ENCODE data around the gene OR6C6. TPM values are rescaled to one million over a fixed set of nuclear protein-coding genes. Genes with fewer than 3 reads are reported as not detected.

Gene OR6C6
- polyA plus RNA-seq, 1 of the 3 experiments (the other 2 are of a cell fraction), result not detected

DNA sequence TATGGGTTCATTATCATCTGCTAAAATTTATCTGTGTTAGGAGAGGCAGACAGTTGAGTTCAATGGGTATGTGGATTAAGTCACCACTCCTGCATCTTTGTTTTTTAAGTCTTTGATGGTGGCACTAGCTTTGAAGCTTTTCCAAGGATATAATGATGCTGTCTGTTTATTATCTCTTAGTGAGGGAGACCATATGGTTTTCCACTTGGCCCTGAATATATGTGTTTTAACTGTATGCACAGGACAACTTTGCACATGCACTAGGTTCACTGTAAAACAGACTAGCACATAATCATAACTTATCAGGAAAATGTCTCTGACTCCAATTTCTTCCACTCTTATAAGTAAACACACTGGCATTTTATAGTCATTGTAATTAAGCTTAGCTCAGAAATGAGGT is 43.1 kb downstream of the OR6C6 start:
- H3K79me2 ChIP-seq (ENCODE audit: insufficient read depth), result no peaks in the 10 kb centered on the region
- no peaks in the 10 kb centered on the region for H3K36me3 ChIP-seq (replicated peaks in 1 of 2; ENCODE audit: control insufficient read depth in 1 of 2, insufficient read depth in 2 of 2, low read length in 1 of 2)
- H2AFZ ChIP-seq (ENCODE audit: low read depth), result no peak overlapping the region
- no peaks in the 10 kb centered on the region for H3K27me3 ChIP-seq (ENCODE audit: insufficient read depth)
- TF ChIP-seq GABPA (IDR thresholded peaks at IDR 0.05; ENCODE audit: low read depth) (no peak), MXI1 (IDR thresholded peaks at IDR 0.05; ENCODE audit: low read depth, low read length) (no peak), RXRA (IDR thresholded peaks at IDR 0.05; ENCODE audit: borderline replicate concordance, low read depth) (no peak), RAD21 (IDR thresholded peaks at IDR 0.05; ENCODE audit: low read length) (no peak), EP300 (IDR thresholded peaks at IDR 0.05; ENCODE audit: borderline replicate concordance in 1 of 2, low read depth in 1 of 2, low read length in 1 of 2) (no peak), CHD2 (IDR thresholded peaks at IDR 0.05; ENCODE audit: low read length, partially characterized antibody) (no peak), NRF1 (IDR thresholded peaks at IDR 0.05; ENCODE audit: low read depth, low read length) (no peak), POLR2AphosphoS5 (IDR thresholded peaks at IDR 0.05; ENCODE audit: low read depth, low read length) (no peak), JUND (IDR thresholded peaks at IDR 0.05) (no peak), TCF12 (IDR thresholded peaks at IDR 0.05) (no peak), ELF1 (IDR thresholded peaks at IDR 0.05) (no peak), GATA2 (CRISPR knock-in tag; IDR thresholded peaks at IDR 0.05) (no peak)
- TF ChIP-seq, protein P1, sequence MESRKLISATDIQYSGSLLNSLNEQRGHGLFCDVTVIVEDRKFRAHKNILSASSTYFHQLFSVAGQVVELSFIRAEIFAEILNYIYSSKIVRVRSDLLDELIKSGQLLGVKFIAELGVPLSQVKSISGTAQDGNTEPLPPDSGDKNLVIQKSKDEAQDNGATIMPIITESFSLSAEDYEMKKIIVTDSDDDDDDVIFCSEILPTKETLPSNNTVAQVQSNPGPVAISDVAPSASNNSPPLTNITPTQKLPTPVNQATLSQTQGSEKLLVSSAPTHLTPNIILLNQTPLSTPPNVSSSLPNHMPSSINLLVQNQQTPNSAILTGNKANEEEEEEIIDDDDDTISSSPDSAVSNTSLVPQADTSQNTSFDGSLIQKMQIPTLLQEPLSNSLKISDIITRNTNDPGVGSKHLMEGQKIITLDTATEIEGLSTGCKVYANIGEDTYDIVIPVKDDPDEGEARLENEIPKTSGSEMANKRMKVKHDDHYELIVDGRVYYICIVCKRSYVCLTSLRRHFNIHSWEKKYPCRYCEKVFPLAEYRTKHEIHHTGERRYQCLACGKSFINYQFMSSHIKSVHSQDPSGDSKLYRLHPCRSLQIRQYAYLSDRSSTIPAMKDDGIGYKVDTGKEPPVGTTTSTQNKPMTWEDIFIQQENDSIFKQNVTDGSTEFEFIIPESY (IDR thresholded peaks at IDR 0.05; ENCODE audit: borderline replicate concordance, low read depth), result no peak
- TF ChIP-seq, protein P2, sequence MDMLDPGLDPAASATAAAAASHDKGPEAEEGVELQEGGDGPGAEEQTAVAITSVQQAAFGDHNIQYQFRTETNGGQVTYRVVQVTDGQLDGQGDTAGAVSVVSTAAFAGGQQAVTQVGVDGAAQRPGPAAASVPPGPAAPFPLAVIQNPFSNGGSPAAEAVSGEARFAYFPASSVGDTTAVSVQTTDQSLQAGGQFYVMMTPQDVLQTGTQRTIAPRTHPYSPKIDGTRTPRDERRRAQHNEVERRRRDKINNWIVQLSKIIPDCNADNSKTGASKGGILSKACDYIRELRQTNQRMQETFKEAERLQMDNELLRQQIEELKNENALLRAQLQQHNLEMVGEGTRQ (IDR thresholded peaks at IDR 0.05; ENCODE audit: borderline replicate concordance, low read depth, low read length), result no peak
- TF ChIP-seq, protein P3, sequence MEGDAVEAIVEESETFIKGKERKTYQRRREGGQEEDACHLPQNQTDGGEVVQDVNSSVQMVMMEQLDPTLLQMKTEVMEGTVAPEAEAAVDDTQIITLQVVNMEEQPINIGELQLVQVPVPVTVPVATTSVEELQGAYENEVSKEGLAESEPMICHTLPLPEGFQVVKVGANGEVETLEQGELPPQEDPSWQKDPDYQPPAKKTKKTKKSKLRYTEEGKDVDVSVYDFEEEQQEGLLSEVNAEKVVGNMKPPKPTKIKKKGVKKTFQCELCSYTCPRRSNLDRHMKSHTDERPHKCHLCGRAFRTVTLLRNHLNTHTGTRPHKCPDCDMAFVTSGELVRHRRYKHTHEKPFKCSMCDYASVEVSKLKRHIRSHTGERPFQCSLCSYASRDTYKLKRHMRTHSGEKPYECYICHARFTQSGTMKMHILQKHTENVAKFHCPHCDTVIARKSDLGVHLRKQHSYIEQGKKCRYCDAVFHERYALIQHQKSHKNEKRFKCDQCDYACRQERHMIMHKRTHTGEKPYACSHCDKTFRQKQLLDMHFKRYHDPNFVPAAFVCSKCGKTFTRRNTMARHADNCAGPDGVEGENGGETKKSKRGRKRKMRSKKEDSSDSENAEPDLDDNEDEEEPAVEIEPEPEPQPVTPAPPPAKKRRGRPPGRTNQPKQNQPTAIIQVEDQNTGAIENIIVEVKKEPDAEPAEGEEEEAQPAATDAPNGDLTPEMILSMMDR (IDR thresholded peaks at IDR 0.05), result no peak
- TF ChIP-seq, protein P4, sequence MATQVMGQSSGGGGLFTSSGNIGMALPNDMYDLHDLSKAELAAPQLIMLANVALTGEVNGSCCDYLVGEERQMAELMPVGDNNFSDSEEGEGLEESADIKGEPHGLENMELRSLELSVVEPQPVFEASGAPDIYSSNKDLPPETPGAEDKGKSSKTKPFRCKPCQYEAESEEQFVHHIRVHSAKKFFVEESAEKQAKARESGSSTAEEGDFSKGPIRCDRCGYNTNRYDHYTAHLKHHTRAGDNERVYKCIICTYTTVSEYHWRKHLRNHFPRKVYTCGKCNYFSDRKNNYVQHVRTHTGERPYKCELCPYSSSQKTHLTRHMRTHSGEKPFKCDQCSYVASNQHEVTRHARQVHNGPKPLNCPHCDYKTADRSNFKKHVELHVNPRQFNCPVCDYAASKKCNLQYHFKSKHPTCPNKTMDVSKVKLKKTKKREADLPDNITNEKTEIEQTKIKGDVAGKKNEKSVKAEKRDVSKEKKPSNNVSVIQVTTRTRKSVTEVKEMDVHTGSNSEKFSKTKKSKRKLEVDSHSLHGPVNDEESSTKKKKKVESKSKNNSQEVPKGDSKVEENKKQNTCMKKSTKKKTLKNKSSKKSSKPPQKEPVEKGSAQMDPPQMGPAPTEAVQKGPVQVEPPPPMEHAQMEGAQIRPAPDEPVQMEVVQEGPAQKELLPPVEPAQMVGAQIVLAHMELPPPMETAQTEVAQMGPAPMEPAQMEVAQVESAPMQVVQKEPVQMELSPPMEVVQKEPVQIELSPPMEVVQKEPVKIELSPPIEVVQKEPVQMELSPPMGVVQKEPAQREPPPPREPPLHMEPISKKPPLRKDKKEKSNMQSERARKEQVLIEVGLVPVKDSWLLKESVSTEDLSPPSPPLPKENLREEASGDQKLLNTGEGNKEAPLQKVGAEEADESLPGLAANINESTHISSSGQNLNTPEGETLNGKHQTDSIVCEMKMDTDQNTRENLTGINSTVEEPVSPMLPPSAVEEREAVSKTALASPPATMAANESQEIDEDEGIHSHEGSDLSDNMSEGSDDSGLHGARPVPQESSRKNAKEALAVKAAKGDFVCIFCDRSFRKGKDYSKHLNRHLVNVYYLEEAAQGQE (IDR thresholded peaks at IDR 0.05; ENCODE audit: low read depth, low read length), result no peak
- no peak overlapping the region for H3K27ac ChIP-seq (ENCODE audit: low read depth in 2 of 2, low read length in 1 of 2)
- POLR2A ChIA-PET, result no interaction called here
- H3K4me1 ChIP-seq (ENCODE audit: control insufficient read depth in 1 of 2, insufficient read depth in 2 of 2, low read depth in 1 of 2, low read length in 1 of 2), result no peaks in the 10 kb centered on the region
- H3K9ac ChIP-seq, result no peak overlapping the region
- H3F3A ChIP-seq (replicated peaks; ENCODE audit: insufficient read depth), result no peaks in the 10 kb centered on the region
- H3K4me2 ChIP-seq, result no peak overlapping the region
- H3K4me3 ChIP-seq (ENCODE audit: low read depth in 2 of 2, low read length in 1 of 2), result no peak overlapping the region
- H3K9me3 ChIP-seq, result no peaks in the 10 kb centered on the region
- CTCF ChIA-PET, result no interaction called here
- no peak for DNase-seq
- H3K9me2 ChIP-seq, result 0 out of 2 replicates have a peak, but pooled peaks cover 4% of the 10 kb centered on the region
- H4K20me1 ChIP-seq (ENCODE audit: insufficient read depth), result no peaks in the 10 kb centered on the region
